Fibroblast of peridontal ligament (primary cell): ENCODE data around the gene PRPF38A.

Experiments
- DNase-seq: peaks from one replicate; pipeline ENCODE4 v3.0.0-alpha.2; 2010; ENCODE audit errors: extremely low read depth

PRPF38A gene

DNA sequence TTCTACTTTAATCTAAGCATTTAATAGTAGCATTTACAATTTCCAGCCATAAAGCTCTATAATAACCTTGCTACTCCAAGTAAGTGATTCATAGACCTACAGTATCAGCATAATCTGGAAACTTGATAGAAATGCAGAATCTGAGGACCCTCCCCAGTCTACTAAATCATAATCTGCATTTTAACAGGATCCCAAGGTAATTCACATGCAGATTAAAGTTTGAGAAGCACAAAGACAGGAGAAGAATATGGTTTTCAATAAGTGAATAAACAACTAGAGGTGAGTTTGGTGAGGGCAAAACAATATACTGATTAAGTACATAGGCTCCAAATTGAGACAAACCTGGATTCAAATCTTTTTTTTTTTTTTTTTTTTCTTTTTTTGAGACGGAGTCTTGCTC lies 57.4 kb downstream of the PRPF38A start:
- no peak for DNase-seq

DNA sequence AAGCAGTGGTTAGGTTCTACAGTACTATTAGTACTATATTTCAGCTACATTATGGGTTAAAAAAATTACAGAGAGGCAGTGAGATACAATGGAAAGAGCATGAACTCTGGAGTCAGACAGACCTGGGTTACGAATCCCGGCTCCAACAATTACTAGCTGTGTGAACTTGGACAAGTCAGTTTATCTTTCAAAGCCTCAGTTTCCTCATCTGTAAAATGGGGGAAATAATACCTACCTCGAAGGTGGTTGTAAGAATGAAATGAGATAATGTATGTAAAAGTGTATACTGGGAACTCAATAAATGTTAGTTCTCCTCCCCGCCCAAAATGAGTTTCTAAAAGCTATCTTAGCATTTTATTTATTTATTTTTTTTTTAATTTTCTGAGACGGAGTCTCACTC lies 59.5 kb downstream of the PRPF38A start:
- DNase-seq = no peak

DNA sequence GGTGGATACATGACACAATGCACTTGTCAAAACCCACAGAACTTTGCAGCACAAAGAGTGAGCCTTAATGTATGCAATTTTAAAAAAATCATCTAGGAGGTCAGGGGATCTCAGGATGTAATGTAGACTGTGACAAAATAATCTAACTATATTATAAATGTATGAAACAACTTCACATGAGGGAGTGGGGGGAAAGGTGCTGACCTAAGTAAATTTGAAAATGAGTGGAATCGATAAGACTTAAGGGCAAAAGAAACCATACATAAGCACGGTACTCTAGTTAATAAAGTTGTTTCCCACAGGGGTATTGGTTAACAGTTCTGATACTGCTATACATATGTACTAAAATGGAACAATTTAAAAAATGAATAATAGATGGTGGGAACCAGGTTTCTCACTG lies 64.7 kb downstream of the PRPF38A start:
- DNase-seq = no peak
